Spinal cord (tissue), 10 donors: Measurements from ENCODE around the gene PXDC1. TPM values are rescaled to one million over a fixed set of nuclear protein-coding genes. Genes with fewer than 3 reads are reported as not detected.

Experiments
- DNase-seq, 6 donors: peaks; one replicate each; pipeline versions ENCODE4 v3.0.0 to v3.0.0-alpha.2; 2013 to 2015; ENCODE audit warnings: low spot score in 6 of 6, low read depth in 4 of 6
- H3K27ac ChIP-seq: one replicate; pipeline ENCODE4 v1.5.1; 2013; ENCODE audit warnings: low read depth, low read length, control low read depth
- H3K27me3 ChIP-seq: one replicate; pipeline ENCODE4 v1.6.1; 2013; ENCODE audit warnings: low read length; ENCODE audit not compliant: control insufficient read depth, insufficient read depth
- H3K36me3 ChIP-seq: one replicate; pipeline ENCODE4 v1.6.1; 2013; ENCODE audit warnings: low read length; ENCODE audit not compliant: control insufficient read depth, insufficient read depth
- H3K4me1 ChIP-seq: one replicate; pipeline ENCODE4 v1.6.1; 2013; ENCODE audit warnings: low read length; ENCODE audit not compliant: control insufficient read depth, insufficient read depth
- H3K4me3 ChIP-seq: one replicate; pipeline ENCODE4 v1.5.1; 2013; ENCODE audit warnings: low read depth, low read length, control low read depth
- H3K9me3 ChIP-seq: one replicate; pipeline ENCODE4 v1.6.1; 2013; ENCODE audit warnings: low read length; ENCODE audit not compliant: control insufficient read depth, insufficient read depth
- WGBS: methylation state at CpG from one replicate; pipeline ENCODE4 v1.1.5; 2013; ENCODE audit warnings: missing lambda C conversion rate; ENCODE audit not compliant: insufficient coverage; 5-methylcytosine and 5-hydroxymethylcytosine counted together
- polyA plus RNA-seq, 2 donors: library from polyadenylated mRNA; unstranded; fragments of 120-200 nt; gene quantifications; one replicate each; pipeline ENCODE4 v1.2.1, GENCODE V29; 2013; ENCODE audit not compliant: insufficient read length in 2 of 2
- total RNA-seq, 2 donors: library from RNA; depleted of rRNA in 1 of 2; stranded (reverse); fragments of 120-200 nt in 1 of 2; fragments of >200 nt in 1 of 2; gene quantifications; one replicate each; pipeline versions ENCODE4 v1.2.3 to v1.2.4, GENCODE V29; 2013 to 2014
- donor health status: healthy.

Gene PXDC1
- total and polyA plus RNA-seq, 4 donors, result 14.4 to 30.7 (median 22.6) TPM

DNA sequence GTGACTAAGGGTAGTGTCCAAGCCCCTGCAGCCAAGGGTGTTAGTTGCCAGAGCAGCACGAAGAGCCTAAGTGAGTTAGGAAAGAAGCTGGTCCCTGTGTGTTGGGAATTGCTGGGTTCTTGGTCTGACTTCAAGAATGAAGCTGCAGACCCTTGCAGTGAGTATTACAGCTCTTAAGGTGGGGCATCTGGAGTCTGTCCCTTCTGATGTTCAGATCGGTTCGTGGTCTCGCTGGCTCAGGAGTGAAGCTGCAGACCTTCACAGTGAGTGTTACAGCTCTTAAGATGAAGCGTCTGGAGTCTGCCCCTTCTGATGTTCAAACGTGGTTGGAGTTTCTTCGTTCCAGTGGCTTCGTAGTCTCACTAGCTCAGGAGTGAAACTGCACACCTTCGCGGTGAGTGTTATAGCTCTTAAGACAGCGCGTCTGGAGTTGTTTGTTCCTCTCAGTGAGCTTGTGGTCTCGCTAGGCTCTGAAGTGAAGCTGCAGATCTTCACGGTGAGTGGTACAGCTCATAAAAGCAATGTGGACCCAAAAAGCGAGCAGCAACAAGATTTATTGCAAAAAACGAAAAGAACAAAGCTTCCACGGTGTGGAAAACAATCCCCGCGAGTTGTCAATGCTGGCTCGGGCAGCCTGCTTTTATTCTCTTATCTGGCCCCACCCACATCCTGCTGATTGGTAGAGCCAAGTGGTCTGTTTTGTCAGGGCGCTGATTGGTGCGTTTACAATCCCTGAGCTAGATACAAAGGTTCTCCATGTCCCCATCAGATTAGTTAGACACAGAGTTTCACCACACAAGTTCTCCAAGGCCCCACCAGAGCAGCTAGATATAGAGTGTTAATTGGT is 31.8 kb downstream of the PXDC1 start:
- Histone ChIP-seq H3K4me3 (peak overlapping the region; percentile 14), H3K9me3 (no peaks in the 10 kb centered on the region), H3K36me3 (peaks cover 26% of the 10 kb centered on the region), H3K27ac (no peak overlapping the region), H3K27me3 (no peaks in the 10 kb centered on the region), H3K4me1 (peaks cover 17% of the 10 kb centered on the region)
- no peak for DNase-seq
- WGBS, result 72% methylated on average over 13 of the region's 22 CpGs

DNA sequence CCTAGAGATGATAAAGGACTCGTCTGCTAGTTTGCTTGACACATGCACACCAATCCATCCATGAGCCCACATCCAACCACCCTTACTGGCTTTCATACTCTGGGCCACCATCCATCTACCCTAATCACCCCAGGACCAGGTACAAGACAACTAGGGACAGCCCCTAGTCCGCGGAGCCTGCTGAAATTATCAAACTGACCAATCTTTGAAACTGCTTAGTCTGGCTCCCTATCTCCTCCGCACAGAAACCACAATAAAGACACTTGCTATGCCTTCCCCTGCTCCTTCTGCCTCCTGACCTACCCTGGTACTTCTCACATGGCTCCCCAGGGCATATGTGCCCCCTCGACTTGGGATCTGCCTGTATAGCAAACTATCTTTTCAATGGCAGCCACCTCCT is 33.1 kb downstream of the PXDC1 start:
- no peaks in the 10 kb centered on the region for H3K27me3 ChIP-seq
- H3K36me3 ChIP-seq, result peaks cover 14% of the 10 kb centered on the region
- H3K9me3 ChIP-seq, result no peaks in the 10 kb centered on the region
- WGBS, result 73% methylated on average over 5 of the region's 5 CpGs
- H3K4me3 ChIP-seq, result no peak overlapping the region
- peaks cover 8% of the 10 kb centered on the region for H3K4me1 ChIP-seq
- H3K27ac ChIP-seq, result no peak overlapping the region
- no peak for DNase-seq

DNA sequence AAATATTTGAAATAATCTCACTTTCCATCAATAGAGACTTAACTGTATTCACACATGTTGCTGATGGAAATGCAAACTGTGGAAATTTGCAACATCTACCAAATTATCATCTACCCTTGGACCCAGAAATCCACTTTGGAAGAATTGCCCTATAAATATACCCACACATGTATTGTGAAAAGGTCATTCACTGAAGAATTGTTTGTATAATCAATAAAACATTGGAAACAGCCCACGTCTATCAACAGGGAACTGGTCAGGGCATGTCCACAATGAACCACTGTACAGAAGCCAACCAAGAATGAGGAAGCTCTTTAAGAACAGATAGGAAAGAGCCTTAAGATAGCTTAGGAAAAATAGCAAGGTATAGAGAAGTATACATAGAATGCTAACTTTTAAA is 36.2 kb downstream of the PXDC1 start:
- Histone ChIP-seq H3K4me3 (no peak overlapping the region), H3K27me3 (no peaks in the 10 kb centered on the region), H3K27ac (no peak overlapping the region), H3K4me1 (peaks cover 3% of the 10 kb centered on the region), H3K9me3 (no peaks in the 10 kb centered on the region), H3K36me3 (no peaks in the 10 kb centered on the region)
- WGBS, result no CpG with 5 or more reads among the region's 1 CpG
- DNase-seq, result no peak

DNA sequence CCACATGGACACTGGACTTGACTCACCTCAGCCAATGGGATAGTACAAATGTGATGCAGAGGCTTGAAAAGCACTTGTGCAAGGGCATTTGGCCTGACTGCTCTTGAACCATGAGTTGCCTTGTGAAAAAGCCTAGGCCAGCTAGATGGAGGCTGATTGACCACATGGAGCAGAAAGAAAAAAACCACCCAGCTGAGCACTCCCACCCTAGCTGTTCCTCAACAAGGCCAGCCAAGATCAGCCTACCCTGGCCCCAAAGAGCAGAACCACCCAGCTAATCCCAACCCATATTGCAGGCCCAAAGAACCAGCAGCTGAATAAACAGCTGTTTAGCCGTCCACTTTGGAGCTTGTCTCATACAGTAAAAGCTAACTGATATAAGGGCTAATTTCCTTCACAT is 36.7 kb downstream of the PXDC1 start:
- no peak overlapping the region for H3K4me3 ChIP-seq
- no peak overlapping the region for H3K27ac ChIP-seq
- no CpG with 5 or more reads among the region's 1 CpG for WGBS
- no peak for DNase-seq
- H3K27me3 ChIP-seq, result no peaks in the 10 kb centered on the region
- no peaks in the 10 kb centered on the region for H3K36me3 ChIP-seq
- H3K4me1 ChIP-seq, result peaks cover 3% of the 10 kb centered on the region
- no peaks in the 10 kb centered on the region for H3K9me3 ChIP-seq

DNA sequence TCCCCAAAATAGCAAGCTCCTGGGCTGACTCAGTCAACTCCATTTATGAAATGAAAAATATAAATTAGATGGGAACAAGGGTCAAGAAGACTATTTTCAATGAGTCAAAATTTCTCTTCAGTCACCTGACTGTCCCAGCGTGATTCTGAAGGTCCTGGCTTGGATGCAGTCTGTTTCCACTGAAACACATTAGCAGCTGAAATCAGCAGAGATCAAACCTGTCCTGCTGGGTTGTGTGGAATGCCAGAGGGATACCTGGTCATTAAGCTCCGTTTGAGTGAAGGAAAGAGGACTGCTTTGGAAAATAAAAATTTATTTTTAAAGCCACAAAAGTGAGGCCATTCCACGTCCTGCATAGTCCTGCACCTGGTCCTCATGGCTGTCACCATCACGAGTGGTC is 37.4 kb downstream of the PXDC1 start:
- Histone ChIP-seq H3K4me1 (peaks cover 3% of the 10 kb centered on the region), H3K27me3 (no peaks in the 10 kb centered on the region), H3K4me3 (no peak overlapping the region), H3K36me3 (no peaks in the 10 kb centered on the region), H3K9me3 (no peaks in the 10 kb centered on the region), H3K27ac (no peak overlapping the region)
- 82% methylated on average over 4 of the region's 4 CpGs for WGBS
- no peak for DNase-seq

DNA sequence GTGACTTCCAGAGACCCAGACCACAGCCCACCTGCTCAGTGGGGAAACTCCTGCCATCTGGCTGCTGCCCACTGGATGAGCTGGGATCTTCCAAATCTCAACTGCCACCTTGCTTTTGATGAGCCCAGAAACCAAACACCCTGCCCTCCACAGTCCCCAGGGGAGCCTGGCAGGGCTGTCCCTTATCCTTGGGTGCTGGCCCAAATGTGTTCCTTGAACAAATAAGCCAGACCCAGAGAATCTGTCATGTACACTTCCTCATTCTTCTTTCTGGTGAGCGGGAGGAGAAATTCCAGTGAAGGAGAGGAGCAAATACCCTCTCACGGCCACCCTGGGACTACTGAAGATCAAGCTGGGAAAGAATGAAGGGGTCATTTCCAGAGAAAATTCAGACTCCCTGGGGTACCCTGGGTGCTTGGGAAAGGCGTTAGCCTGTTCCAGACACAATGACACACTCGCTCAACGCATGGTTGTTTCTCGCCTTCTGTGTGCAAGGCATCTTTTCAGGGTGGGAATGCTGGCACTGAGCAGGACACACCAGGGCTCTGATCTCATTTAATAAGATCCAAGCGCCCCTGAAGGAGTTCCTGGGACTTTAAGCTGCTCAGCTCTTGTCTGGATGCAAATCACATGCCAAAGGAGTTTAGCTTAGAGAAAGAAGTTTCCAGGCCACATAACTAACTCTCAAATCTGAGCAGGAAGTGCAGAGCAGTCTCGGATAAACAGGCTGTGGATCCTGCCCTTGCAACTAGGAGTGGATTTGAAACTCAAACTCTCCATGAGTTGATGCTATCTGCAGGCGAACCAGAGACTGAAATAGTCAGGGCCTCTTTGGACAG is 38.5 kb downstream of the PXDC1 start:
- 78% methylated on average over 7 of the region's 9 CpGs for WGBS
- H3K27ac ChIP-seq, result no peak overlapping the region

DNA sequence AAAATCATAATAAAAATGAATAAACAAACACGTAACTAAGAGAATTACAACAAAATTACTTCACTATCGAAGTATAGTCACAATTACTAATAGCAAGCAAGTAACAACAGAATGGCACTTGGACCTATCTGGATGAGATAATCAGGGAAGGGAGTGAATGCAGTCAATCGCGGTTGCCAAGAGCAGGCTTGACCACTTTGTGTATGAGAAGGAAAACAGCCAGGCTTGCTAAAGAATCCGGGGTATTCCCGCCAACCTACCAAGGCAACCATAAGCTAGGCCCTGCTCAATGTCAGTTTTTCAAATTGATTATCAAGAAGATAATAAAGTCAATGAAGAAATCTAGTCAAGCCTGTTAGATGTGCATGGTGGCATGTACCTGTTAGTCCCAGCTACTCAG is 39.7 kb downstream of the PXDC1 start:
- no peaks in the 10 kb centered on the region for H3K9me3 ChIP-seq

More for the DNA sequence above, 38.5 kb downstream of the PXDC1 start:
- Histone ChIP-seq H3K36me3 (no peaks in the 10 kb centered on the region), H3K9me3 (no peaks in the 10 kb centered on the region), H3K27me3 (no peaks in the 10 kb centered on the region), H3K4me3 (no peak overlapping the region), H3K4me1 (peaks cover 4% of the 10 kb centered on the region)
- no peak for DNase-seq

DNA sequence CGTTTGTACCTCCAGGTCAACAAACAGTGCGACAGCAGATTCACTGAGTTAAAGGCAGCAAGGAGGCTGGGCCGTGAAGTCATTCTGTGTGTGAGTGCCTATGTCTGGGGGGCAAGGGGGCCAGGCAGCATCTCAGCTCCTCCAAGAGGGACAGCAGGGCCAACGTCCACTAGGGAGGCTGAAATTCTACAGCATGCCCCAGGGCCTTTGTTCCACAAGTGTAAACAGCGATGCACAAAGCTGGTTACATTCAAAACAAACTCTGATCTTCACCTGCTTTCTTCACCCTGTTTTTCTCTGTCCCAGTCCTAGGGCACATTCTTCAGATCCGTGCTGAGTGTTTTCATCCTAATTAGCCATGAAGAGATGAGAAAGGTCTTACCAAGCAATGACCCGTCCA is 41.1 kb downstream of the PXDC1 start:
- Histone ChIP-seq H3K4me3 (no peak overlapping the region), H3K4me1 (peaks cover 7% of the 10 kb centered on the region), H3K9me3 (peaks cover 3% of the 10 kb centered on the region), H3K27me3 (no peaks in the 10 kb centered on the region), H3K36me3 (no peaks in the 10 kb centered on the region), H3K27ac (no peak overlapping the region)
- no peak for DNase-seq
- 64% methylated on average over 4 of the region's 7 CpGs for WGBS

More for the DNA sequence above, 39.7 kb downstream of the PXDC1 start:
- Histone ChIP-seq H3K27ac (no peak overlapping the region), H3K36me3 (no peaks in the 10 kb centered on the region), H3K4me1 (peaks cover 7% of the 10 kb centered on the region), H3K27me3 (no peaks in the 10 kb centered on the region), H3K4me3 (no peak overlapping the region)
- no peak for DNase-seq
- WGBS, result 80% methylated on average over 1 of the region's 6 CpGs

DNA sequence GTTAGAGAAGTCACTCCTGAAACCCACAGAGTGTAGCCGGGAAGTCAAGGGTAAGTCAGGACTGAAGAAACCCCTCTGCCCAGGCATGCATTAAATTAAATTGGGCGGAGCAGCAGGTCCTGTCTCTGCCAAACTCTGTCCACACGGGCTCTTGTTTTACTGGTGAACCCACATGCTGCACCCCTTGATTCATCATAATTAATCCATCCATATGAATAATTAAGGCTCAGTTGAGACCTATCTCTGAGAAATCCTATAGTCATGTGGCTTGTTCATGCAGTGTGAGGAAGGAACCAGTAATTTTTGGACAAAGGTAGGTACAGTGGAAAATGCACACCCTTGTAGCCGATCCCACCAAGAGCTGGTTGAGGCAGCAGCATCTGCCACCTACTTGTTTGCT is 43.0 kb downstream of the PXDC1 start:
- Histone ChIP-seq H3K36me3 (no peaks in the 10 kb centered on the region), H3K27ac (no peak overlapping the region), H3K27me3 (no peaks in the 10 kb centered on the region), H3K9me3 (peaks cover 3% of the 10 kb centered on the region), H3K4me3 (no peak overlapping the region), H3K4me1 (peaks cover 7% of the 10 kb centered on the region)
- DNase-seq, result no peak
- WGBS, result 85% methylated on average over 4 of the region's 4 CpGs
